Fibroblast of peridontal ligament (primary cell): Measurements from ENCODE around the gene MYH11.
"Not testable (repeated sequence)": the region's sequence is repeated elsewhere in the genome, so short reads cannot be mapped to it uniquely, and the experiment has no call there.

ENCODE experiments used
- DNase-seq: peaks from one replicate; pipeline ENCODE4 v3.0.0-alpha.2; 2010; ENCODE audit errors: extremely low read depth

The MYH11 gene

DNA sequence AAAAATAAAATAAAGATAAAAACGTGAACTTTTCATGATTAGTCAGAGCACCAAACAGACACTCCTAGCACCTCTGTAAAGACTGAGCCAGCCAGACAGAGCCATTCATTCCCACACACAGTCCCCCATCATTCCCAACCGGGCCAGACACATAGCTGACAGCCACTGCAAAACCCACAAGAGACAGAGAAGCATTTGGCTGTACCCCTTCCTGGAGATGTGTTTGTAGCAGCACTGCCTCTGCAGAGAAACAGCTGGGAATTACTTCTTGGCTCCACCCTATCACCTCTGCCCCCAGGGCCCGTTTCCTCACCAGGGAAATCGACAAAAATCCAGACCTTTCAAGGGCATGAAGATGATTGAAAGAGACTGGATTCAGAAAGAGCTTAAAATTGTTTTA, 46.4 kb downstream of the MYH11 start:
- no peak for DNase-seq

DNA sequence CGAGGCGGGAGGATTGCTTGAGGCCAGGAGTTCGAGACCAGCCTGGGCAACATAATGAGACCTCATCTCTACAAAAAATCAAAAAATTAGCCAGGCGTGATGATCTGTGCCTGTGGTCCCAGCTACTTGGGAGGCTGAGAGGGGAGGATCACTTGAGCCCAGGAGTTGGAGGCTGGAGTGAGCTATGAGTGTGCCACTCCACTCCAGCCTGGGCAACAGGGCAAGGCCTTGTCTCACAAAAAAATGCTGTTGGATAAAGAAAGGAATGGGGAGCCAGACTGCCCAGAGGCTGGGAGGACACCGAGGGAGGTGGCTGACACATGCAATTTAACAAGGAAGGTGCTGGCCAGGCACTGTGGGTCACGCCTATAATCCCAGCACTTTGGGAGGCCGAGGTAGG, 47.5 kb downstream of the MYH11 start:
- not testable (repeated sequence) for DNase-seq

- no peak for DNase-seq
Observed at GRCh38 chr16:15808071-15808470, 48.8 kb downstream of the MYH11 start.

DNA sequence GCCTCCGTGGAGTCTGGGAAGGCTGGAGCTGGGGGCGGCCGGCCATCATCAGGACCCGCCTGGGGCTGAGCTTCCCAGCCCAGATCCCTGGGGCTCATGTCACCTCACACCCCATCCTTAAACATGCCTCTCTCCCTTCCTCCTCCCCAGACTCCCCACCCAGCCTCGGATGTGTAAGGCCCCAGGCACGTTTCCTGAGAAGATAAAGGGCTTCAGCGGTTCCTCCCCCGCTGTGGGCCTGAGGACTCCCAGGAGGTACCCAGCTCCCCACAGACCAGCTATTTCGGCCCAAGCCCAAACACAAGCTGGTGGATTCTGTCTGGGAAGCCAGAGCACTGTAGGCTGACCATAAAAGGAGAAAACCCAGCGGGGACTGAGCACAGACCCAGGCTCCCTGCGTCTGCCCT, 49.2 kb downstream of the MYH11 start:
- peak; percentile 30 for DNase-seq

- no peak for DNase-seq
Observed at GRCh38 chr16:15803618-15804017, 53.2 kb downstream of the MYH11 start.

GRCh38 chr16:15799851-15800495, 56.9 kb downstream of the MYH11 start:
- DNase-seq: no peak

- no peak for DNase-seq
Observed at GRCh38 chr16:15798671-15799070, 58.2 kb downstream of the MYH11 start.

- DNase-seq: no peak
Observed at GRCh38 chr16:15796885-15797284, 59.9 kb downstream of the MYH11 start.

DNA sequence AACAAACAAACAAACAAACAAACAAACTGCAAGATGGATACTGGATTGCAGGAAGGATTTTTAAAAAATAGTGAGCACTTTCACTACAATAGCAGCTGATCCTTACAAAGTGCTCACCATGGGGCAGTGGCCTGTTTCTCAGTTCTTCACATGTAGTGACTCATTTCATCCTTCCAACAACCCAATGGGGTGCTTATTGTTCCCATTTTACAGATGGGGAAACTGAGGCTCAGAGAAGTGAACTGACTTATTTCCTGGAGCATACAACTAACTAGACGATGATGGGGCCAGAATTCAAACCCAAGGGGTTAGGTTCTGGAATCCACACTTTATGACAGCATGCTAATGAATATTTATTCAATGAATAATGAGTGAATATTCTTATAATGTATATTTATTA, 61.2 kb downstream of the MYH11 start:
- no peak for DNase-seq

GRCh38 chr16:15792563-15792971, 64.3 kb downstream of the MYH11 start:
- no peak for DNase-seq

- DNase-seq: peak; percentile 8
Observed at GRCh38 chr16:15790458-15790857, 66.4 kb downstream of the MYH11 start.

- DNase-seq: not testable (repeated sequence)
Observed at GRCh38 chr16:15789816-15790215, 67.0 kb downstream of the MYH11 start.

DNA sequence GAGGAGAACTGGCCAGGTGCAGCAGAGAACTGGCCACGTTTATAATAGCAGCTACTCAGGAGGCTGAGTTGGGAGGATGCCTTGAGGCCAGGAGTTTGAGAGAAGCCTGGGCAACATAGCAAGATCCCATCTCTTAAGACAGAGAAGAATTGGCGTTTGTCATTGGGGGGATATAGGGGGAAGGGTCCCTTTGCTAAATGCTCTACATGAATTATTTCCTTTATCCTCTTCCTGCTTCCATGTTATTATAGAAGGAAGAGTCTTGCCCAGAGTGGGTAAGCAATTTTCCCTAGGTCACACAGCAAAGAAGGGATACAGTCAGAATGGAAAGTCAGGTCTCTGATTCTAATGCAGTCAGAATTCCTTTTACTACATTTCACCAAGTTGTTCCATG, 68.0 kb downstream of the MYH11 start:
- no peak for DNase-seq

- no peak for DNase-seq
Observed at GRCh38 chr16:15786501-15786900, 70.3 kb downstream of the MYH11 start.

GRCh38 chr16:15785386-15786059, 71.3 kb downstream of the MYH11 start:
- DNase-seq: no peak

DNA sequence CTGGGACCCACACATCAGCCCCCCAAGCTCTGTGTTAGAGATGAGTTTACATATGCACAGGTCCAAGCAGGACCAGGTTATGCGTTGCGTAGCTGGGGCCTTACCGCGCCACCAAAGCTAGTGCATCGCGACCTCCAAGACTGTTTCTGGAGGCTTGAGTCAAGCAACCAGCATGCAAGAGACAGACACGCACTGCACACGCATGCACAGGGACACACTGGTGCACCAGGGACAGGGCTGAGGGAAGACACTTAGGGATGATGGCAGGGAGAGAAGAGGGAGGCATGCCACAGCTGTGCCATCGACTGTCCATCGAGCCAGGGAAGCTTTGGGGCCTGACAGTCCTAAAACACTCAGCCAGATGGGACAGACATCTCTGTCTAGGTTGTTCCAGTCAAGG, 72.8 kb downstream of the MYH11 start:
- no peak for DNase-seq

DNA sequence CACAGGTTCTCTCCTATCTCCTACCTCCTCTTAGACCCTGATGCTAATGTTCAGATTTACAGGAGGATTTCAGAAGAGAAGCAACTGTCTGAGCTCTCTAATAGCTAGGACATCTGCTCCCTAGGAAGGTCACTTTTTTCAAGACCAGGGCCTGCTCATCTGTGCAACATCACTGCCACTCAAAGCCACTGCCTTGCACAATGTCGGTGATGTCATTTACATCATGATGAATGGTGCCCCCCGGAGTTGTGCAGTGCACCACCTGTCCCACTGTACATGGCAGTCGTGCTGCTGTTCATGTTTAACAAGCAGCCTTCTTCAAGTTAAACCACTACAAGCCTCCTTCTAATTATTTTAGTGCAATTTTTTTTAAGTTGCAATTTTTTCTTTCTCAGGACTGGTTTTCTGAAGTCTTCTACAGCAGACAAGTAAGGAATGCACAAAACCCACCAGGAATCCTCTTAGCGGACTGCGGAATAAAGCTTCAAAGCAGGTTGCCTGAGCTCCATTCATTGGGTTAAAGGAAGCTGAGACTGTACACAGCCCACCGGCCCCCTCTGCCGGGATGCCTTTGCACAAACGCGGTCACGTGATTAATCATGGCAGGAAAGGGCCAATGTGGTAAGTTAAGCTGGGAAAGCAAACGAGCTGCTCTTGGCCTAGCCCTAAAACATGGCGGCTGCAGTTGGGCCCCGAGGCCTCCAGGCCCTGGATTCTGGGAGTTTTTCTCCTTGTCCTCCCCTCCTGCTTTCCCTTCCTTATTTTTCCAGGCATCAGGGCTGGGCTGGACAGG, 74.1 kb downstream of the MYH11 start:
- DNase-seq: no peak

DNA sequence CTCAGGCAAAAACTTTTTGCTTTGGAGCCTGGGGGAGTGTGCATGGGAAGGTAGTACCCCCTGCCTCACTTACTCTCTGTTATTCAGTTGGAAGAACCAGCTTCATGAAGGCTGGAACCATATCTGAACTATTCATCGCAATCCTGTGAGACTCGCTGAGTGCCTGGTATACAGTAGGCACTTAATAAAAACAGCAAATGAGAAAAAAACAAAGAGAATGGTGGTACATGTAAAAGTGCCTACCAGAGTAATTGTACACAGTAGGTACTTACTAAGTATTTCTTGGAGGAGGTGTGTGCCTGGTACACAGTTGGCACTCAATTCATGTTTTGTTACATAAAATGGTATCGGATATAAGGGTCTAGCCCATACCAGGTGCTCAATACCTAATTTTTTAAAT, 75.2 kb downstream of the MYH11 start:
- DNase-seq: no peak

- no peak for DNase-seq
Observed at GRCh38 chr16:15780805-15781204, 76.0 kb downstream of the MYH11 start.

DNA sequence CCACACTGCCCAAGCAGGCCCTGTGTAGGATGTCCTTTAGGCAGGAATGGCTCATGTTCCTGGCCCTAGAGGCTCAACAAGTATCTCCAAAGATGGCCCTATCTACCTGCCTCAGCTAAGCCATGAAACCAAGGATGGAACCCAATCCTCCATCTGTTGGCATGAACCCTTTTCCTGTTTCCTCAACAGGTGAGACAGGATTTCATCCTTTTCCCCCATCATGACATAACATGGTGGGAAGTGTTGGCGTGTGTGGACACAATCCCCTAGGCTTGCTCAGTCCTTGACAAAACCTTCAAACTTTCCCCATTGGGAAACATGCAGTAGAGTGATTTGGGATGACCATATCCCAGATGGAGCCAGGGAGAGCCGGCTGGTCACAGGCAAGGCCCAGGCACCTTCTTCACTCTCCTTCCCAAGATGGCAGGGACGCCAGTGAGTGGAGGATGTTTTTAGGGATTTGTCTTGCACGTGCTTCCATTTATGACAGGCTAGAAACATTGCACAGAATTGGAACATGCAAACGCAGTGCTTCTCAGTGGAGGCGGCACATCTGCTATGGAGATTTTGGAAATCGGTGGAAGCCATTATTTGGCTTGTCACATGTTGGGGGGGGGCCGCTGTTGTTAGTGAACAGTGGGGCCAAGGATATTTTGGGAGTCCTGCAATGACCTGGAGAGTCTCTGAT, 77.0 kb downstream of the MYH11 start:
- DNase-seq: no peak

DNA sequence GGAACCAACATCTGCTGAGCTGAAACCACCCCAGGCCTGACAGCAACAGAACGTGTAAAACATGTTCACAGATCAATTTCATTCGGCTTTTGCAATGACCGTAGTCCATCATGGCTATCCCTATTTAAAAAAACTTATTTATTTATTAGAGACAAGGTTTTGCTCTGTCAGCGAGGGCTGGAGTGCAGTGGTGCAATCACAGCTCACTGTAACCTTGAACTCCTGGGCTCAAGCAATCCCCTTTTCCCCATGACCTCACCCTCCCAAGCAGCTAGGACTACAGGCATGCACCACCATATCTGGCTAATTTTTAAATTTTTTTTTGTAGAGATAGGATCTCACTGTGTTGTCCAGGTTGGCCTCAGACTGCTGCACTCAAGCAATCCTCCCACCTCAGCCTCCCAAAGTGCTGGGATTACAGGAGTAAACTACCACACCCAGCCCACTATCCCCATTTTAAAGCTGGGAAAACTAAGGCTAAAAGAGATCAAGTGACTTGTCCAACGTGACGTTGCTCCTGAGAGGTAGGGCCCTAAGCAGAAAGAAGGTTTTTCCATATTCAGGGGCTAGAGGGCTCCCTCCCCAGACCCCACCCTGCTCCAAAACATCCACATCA, 77.7 kb downstream of the MYH11 start:
- DNase-seq: no peak

- no peak for DNase-seq
Observed at GRCh38 chr16:15778204-15778743, 78.6 kb downstream of the MYH11 start.
